LNCaP clone FGC (cell line): ENCODE data around the gene CYP39A1.

Experiments
- DNase-seq: peaks from one replicate; pipeline ENCODE4 v3.0.0-alpha.2; 2011; ENCODE audit warnings: low read depth
- H3K4me3 ChIP-seq: 2 replicates; pipeline ENCODE4 v1.5.1; 2011; ENCODE audit warnings: mild to moderate bottlenecking, low read depth, low read length, control low read depth
- CTCF ChIP-seq: IDR thresholded peaks from 2 replicates; pipeline ENCODE4 v1.5.1; 2012; ENCODE audit warnings: mild to moderate bottlenecking; ENCODE audit not compliant: control insufficient read depth, insufficient read depth; ENCODE audit errors: extremely low read depth

The CYP39A1 gene

DNA sequence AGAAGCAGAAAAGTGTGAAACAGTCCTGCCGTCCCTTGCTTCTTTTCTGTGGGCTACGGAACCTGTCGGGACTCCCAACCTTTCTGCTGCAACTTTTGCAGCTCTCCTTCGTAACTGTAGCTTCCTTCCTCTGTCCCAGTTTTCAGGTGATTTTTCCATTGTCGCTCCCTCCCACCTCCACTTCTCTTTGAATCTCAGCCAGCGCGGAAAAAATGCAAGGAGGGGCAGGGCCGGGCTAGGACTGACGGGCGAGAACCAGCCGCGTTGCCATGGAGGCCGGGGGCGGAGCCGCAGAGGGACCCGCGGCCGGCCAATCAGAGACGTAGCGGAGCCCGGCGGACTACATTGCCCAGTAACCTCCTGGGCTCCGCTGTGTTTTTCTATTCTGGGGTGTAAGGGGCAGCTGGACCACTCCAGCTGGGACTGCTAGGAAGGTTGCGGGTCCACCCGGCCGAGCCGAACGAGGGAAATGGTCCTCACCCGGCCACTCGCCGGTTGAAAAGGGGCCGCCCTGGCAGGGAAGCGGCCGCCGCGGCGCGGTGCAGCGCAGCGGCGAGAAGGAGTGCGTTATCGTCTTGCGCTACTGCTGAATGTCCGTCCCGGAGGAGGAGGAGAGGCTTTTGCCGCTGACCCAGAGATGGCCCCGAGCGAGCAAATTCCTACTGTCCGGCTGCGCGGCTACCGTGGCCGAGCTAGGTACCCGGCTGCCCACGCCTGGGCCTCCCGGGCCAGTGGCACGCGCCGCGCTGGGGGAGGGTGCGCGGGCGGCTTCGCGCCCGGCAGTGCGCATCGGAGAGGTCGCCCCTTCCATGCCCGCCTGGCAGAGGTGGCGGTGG lies at the start of gene CYP39A1, which contains the start of gene SLC25A27:
CYP39A1 (minus strand) TSS at position 216 of the 836 bp plus-strand sequence. CDS start 236 bp downstream, outside the sequence.
SLC25A27 (plus strand) TSS at position 373 of the 836 bp plus-strand sequence; CDS start at position 591, 218 bp downstream.
- no peak for TF ChIP-seq CTCF
- peak; percentile 79 for DNase-seq

DNA sequence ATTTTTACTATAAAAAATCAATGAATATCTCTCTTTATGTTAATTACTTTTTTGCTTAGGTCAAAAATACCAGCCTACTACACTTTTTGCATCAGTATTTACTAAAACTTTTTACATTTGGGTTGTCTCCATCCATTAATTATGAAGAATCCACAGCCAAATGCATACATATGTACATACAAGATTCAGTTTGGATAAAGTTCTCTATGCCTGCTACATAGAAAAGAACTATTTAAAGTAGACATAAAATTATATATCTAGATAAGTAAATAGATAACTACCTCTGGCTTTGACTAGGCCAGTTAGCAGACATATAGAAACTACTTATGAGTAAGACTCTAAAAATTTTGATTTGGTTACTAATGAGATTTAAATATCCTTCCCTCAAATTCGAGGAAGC lies 47.4 kb upstream of the CYP39A1 start:
- TF ChIP-seq CTCF: no peak
- H3K4me3 ChIP-seq: no peak overlapping the region
- no peak for DNase-seq

More for the DNA sequence above, at the start of gene CYP39A1, which contains the start of gene SLC25A27:
- peak within 1 kb of the TSS; percentile 88 for H3K4me3 ChIP-seq

DNA sequence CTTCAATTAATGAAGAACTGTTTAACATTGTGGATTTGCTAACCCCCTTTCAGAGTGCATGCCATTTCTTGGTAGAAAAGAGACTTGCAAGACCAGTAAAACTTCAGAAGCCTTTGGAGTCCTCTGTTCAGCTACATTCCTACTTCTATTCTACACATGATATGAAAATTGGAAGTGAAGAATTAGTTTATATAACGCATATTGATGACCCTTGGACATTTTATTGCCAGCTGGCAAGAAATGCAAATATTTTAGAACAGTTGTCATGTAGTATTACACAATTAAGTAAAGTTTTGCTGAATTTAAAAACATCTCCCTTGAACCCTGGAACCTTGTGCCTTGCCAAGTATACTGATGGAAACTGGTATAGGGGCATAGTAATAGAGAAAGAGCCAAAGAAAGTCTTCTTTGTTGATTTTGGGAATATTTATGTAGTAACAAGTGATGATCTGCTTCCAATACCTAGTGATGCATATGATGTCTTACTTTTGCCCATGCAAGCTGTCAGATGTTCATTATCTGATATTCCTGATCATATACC lies 38.4 kb upstream of the CYP39A1 start:
- no peak for TF ChIP-seq CTCF
- no peak overlapping the region for H3K4me3 ChIP-seq
- no peak for DNase-seq

- H3K4me3 ChIP-seq: no peak overlapping the region
- DNase-seq: no peak
- TF ChIP-seq CTCF: no peak
These were observed 37.6 kb upstream of the CYP39A1 start for GRCh38 chr6:46690141-46690755.

- H3K4me3 ChIP-seq: no peak overlapping the region
- no peak for TF ChIP-seq CTCF
- DNase-seq: no peak
These were observed 37.0 kb upstream of the CYP39A1 start for GRCh38 chr6:46689657-46690056.

DNA sequence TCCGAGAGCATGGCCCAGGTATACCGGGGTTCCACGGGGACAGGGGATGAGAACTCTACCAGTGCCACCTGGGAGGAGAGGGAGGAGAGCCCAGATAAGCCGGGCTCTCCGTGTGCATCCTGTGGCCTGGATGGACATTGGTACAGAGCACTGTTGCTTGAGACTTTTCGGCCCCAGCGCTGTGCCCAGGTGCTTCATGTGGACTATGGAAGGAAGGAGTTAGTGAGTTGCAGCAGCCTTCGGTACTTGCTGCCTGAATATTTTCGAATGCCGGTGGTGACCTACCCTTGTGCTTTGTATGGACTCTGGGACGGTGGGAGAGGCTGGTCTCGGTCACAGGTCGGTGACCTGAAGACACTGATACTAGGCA lies 36.3 kb upstream of the CYP39A1 start:
- no peak for DNase-seq
- H3K4me3 ChIP-seq: no peak overlapping the region
- no peak for TF ChIP-seq CTCF
